ENCODE results near the gene CD55. TPM values are rescaled to one million over a fixed set of nuclear protein-coding genes. Genes with fewer than 3 reads are reported as not detected.
A peak's percentile ranks its signal among the peaks of the same experiment; 100 is the strongest.
"Not testable (repeated sequence)": the region's sequence is repeated elsewhere in the genome, so short reads cannot be mapped to it uniquely, and the experiment has no call there.

The CD55 gene
- total RNA-seq, 6 experiments from 2014 or later: 10.5 to 23.3 (median 16.4) TPM

DNA sequence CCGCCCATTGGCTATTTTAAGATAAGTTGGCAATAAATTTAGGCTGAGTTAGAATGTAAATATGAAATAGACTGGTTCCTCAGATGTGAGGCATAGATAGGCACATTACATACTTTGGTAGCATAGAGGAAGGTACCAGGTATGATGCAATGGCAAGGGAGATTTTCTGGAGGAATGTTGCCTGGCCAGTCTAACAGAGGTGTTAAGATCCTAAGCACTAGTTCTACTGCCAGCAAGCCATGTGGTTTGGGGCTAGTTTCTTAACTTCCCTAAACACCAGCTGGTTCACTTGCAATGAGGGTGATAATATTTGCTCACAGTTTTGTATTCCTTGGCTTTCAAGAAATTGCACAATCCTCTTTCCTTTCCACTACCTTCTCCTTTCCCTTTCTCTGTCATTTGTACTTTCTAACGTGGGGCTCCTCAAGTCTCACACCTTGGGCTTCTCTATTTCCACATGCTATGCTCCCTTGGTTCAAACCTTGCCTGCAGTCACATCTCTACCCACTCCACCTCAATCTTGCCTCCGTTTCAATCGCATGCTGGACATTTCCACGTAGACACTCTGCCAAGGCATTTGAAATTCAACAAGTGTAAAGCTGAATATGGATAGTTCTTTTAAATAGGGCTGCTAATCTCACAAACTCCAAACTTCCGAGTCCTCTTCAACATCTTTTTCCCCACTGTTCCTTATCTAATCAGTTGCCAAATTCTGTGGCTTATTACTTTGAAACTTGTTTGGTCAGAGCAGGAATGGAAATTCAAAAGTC is 4.7 kb upstream of the CD55 start:
- Histone ChIP-seq H3K4me1 (no peaks in the 10 kb centered on the region), H3K9me3 (no peaks in the 10 kb centered on the region), H3K27ac (no peak overlapping the region), H3K27me3 (no peaks in the 10 kb centered on the region), H3K4me3 (no peak overlapping the region), H3K36me3 (no peaks in the 10 kb centered on the region)
- TF ChIP-seq, protein P1, sequence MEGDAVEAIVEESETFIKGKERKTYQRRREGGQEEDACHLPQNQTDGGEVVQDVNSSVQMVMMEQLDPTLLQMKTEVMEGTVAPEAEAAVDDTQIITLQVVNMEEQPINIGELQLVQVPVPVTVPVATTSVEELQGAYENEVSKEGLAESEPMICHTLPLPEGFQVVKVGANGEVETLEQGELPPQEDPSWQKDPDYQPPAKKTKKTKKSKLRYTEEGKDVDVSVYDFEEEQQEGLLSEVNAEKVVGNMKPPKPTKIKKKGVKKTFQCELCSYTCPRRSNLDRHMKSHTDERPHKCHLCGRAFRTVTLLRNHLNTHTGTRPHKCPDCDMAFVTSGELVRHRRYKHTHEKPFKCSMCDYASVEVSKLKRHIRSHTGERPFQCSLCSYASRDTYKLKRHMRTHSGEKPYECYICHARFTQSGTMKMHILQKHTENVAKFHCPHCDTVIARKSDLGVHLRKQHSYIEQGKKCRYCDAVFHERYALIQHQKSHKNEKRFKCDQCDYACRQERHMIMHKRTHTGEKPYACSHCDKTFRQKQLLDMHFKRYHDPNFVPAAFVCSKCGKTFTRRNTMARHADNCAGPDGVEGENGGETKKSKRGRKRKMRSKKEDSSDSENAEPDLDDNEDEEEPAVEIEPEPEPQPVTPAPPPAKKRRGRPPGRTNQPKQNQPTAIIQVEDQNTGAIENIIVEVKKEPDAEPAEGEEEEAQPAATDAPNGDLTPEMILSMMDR (IDR thresholded peaks at IDR 0.05): no peak
- TF ChIP-seq POLR2A (IDR thresholded peaks at IDR 0.05): no peak
- DNase-seq (no peak), ATAC-seq (no peak)
- 54% methylated on average over 6 of the region's 6 CpGs for WGBS (ENCODE audit: insufficient coverage, low coverage, low lambda C conversion rate, missing lambda C conversion rate)
- intact Hi-C loops (cut with DNase I): no loop called here

GRCh38 chr1:207317561-207317960 is 3.9 kb upstream of the CD55 start:
- Histone ChIP-seq H3K4me3 (no peak overlapping the region), H3K36me3 (no peaks in the 10 kb centered on the region), H3K4me1 (peaks cover 0 to 6% (median 3%) of the 10 kb centered on the region in 4 donors), H3K9me3 (no peaks in the 10 kb centered on the region), H3K27ac (no peak overlapping the region), H3K27me3 (no peaks in the 10 kb centered on the region)
- intact Hi-C loops (cut with DNase I): no loop called here
- TF ChIP-seq, protein P1 (IDR thresholded peaks at IDR 0.05): no peak
- TF ChIP-seq POLR2A (IDR thresholded peaks at IDR 0.05): no peak
- DNase-seq (no peak), ATAC-seq (no peak)
- WGBS (ENCODE audit: insufficient coverage, low coverage, low lambda C conversion rate, missing lambda C conversion rate): 78% methylated on average over 3 of the region's 3 CpGs

DNA sequence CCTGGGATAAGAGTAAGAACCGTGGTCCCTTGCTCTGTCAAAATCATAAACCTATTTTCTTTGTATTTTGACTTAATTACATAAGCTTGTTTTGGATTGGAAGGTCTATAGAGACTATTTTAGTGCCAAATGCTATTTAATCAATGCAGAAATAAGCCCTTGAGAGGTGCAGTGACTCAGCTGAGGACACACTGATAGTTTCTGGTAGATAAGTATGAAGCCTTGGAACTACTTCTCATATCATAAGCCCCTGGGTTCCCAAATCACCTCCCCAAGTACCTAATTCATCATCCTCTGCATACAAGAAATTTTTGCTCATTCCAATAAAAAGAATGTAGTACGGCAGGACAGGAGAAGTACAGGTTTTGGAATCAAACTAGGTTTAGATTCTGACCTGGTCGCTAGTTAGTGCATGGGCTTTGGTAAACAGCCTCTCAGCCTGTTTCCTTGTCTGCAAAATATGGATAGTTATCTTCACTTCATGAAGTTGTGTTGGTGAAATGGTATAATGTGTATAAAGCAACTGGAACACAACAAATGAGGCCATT is 3.3 kb upstream of the CD55 start:
- 74% methylated on average over 3 of the region's 3 CpGs for WGBS (ENCODE audit: insufficient coverage, low coverage, low lambda C conversion rate, missing lambda C conversion rate)
- TF ChIP-seq, protein P1 (IDR thresholded peaks at IDR 0.05): no peak
- no peak for TF ChIP-seq POLR2A (IDR thresholded peaks at IDR 0.05)
- intact Hi-C loops (cut with DNase I): no loop called here
- Histone ChIP-seq H3K36me3 (no peaks in the 10 kb centered on the region), H3K27ac (peak overlapping the region in 1 of 3 donors; percentile 6), H3K4me3 (no peak overlapping the region), H3K4me1 (peaks cover 0 to 11% (median 5%) of the 10 kb centered on the region in 4 donors), H3K9me3 (no peaks in the 10 kb centered on the region), H3K27me3 (no peaks in the 10 kb centered on the region)
- no peak for DNase-seq
- ATAC-seq: no peak

GRCh38 chr1:207319199-207319598 is 2.3 kb upstream of the CD55 start:
- intact Hi-C loops (cut with DNase I): no loop called here
- Histone ChIP-seq H3K4me1 (peaks cover 0 to 18% (median 5%) of the 10 kb centered on the region in 4 donors), H3K27ac (peak overlapping the region in 1 of 3 donors; percentile 6), H3K27me3 (no peaks in the 10 kb centered on the region), H3K4me3 (no peak overlapping the region), H3K36me3 (no peaks in the 10 kb centered on the region), H3K9me3 (no peaks in the 10 kb centered on the region)
- TF ChIP-seq, protein P1 (IDR thresholded peaks at IDR 0.05): no peak
- TF ChIP-seq POLR2A (IDR thresholded peaks at IDR 0.05): no peak
- ATAC-seq (no peak), DNase-seq (no peak)

GRCh38 chr1:207320105-207320504 is 1.4 kb upstream of the CD55 start:
- H3K27ac ChIP-seq; DNase-seq; intact Hi-C loops (cut with DNase I); H3K27me3 ChIP-seq; H3K4me3 ChIP-seq; H3K36me3 ChIP-seq; H3K9me3 ChIP-seq; ATAC-seq: not testable (repeated sequence)
- WGBS (ENCODE audit: insufficient coverage, low coverage, low lambda C conversion rate, missing lambda C conversion rate): 60% methylated on average over 1 of the region's 1 CpG
- H3K4me1 ChIP-seq: peaks cover 0 to 18% (median 5%) of the 10 kb centered on the region in 4 donors

All from right lobe of liver (tissue), 6 donors.